Adipose tissue (tissue), 3 donors: ENCODE data around the gene SLC2A1. TPM values are rescaled to one million over a fixed set of nuclear protein-coding genes. Genes with fewer than 3 reads are reported as not detected.

Source experiments
- H3K27ac ChIP-seq: one replicate; pipeline ENCODE4 v1.5.1; 2013; ENCODE audit warnings: low read depth, low read length
- WGBS, 3 donors: extraction: QIAGEN DNeasy Blood & Tissue Kit; methylation state at CpG; one replicate each; pipeline ENCODE4 v1.1.7; 2013; 5-methylcytosine and 5-hydroxymethylcytosine counted together
- polyA plus RNA-seq, 3 donors: library from polyadenylated mRNA; stranded (reverse); fragments of 200-250 nt; gene quantifications; one replicate each; pipeline ENCODE4 v1.2.3, GENCODE V29; 2013
- donor health status: healthy with polysubstance abuse.
- donor health status: Bipolar disorder and iron deficiency.
- donor health status: healthy.

SLC2A1 gene
- polyA plus RNA-seq, 3 donors = 4.4 to 25.4 (median 6.6) TPM

DNA sequence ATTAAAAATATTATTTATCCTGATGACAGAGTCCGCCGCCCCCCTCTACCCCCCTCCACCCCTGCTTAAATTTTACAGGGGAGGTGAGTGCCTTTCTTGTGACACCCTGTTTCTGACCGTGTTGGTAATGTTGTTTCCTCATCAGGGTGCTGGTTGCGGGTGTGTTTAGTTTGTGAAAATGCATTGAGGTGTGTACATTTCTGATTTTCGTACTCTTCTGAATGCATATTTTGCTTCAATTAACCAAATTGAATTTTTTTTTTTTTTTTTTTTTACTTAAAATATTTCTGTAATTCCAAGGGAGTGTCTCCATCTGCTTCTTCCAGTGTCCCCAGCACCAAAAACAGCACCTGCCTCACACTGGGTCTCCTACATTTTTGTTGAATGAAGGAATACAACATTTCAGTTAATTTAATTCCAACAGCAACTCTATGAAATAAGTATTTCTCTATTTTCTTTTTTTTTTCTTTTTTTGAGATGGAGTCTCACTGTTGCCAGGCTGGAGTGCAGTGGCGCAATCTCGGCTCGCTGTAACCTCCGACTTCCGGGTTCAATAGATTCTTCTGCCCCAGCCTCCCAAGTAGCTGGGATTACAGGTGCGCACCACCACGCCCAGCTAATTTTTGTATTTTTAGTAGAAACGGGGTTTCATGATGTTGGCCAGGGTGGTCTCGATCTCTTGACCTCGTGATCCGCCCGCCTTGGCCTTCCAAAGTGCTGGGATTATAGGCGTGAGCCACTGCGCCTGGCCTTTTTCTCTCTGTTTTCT lies 5.6 kb upstream of the SLC2A1 start:
- no peak overlapping the region for H3K27ac ChIP-seq
- WGBS, 3 donors = 86 to 91% (median 90%) methylated on average over 19 of the region's 19 CpGs

DNA sequence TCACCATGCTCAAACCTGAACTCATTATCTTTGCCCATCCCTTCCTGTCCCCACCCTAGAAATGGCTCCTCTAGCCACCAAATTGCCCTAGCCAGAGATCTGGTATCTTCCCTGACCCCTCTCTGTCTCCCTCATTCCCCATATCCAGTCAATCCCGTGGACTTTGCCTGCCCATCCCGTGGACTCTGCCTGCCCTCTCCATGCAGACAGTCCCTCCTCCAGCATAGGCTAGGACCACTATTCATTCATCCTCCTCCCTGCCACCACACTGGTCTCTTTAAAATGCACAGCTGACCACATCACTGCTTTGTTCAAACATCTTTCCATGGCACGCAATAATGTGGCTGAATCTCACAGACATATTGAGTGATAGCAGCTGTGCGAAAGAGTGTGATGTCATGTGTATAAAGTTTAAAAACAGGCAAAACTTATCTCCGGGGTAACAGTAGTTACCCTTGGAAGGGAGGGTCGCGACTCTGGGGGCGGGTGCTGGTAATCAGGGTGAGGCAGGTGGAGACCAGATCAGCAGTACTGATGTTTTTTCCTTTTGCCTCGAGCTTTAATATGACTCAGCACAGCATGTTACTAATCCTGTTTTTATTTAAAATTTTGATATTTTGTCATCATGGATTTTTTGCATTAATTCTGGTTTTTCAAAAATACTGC lies 4.8 kb upstream of the SLC2A1 start:
- 19 to 28% (median 20%) methylated on average over 9 of the region's 9 CpGs for WGBS, 3 donors
- no peak overlapping the region for H3K27ac ChIP-seq

DNA sequence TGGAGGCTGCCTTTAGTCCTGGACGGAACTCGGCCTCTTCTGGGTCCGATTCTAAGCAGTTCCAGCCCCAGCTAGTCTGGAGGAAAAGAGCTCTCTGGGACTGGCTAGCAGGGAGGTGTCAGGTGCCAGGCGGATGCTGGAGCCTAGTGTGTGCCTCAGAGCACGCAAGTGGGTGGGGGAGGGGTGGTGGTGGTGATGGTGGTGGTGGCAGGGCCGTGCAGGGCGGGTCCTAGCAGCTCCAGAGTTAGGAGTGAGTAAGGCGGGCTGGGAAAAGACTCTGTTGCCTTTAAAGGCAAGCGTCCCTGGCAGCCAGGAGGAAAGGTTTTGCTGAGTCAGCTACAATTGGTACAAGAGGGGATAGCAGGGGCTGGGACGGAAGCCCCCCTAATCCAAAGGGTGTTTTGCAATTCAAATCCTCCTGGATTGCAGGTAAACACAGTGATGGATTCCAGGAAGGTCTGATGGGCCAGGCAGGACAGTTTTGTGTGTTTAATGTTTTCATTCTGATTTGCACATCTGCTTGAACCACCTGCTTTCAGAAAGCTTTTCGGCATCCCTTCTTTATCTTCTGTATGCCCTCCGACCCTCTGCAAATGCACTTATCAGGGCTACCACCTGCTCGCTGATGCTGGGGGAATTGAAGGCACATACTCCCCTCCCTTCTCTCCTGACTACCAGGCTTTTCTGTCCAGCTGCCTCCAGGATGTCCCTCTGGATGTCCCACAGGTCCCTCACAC lies 4.1 kb upstream of the SLC2A1 start:
- no peak overlapping the region for H3K27ac ChIP-seq
- 39 to 45% (median 44%) methylated on average over 13 of the region's 13 CpGs for WGBS, 3 donors

DNA sequence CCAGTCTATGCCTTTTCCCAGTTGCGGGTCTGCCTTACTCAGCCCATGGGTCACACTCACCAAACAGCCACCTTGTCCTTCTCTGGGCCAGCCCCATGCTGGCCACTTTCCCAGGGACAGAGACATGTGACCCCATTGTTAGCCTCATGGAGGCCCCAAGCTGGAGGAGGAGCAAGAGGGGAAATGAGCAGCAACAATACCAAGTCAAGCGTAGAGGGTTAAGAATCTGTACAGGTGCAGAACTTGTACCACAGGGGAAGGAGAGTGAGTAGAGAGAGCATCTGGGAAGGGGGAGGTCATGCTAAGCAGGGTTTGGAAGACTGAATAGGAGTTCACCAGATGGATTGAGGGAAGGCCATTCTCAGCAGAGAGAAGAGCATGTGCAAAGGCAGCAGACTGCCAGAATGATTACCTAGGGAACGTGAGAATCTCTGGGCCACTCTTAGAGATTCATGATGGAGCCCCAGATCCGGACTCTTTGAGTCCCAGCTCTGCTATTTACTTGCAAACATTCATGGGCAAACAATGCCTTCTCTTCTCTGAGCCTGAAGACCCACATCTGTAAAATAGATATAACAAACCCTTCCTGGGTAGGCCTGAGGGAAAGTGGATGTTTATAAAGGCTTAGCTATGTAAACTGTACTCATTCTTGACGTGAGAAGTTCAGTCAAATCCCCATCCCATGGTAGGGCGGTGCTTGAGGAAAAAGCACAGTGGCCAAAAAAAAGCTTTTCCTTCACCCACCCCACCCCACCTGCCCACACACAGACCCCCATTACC lies 2.8 kb upstream of the SLC2A1 start:
- 83 to 86% (median 84%) methylated on average over 6 of the region's 6 CpGs for WGBS, 3 donors
- H3K27ac ChIP-seq = no peak overlapping the region

DNA sequence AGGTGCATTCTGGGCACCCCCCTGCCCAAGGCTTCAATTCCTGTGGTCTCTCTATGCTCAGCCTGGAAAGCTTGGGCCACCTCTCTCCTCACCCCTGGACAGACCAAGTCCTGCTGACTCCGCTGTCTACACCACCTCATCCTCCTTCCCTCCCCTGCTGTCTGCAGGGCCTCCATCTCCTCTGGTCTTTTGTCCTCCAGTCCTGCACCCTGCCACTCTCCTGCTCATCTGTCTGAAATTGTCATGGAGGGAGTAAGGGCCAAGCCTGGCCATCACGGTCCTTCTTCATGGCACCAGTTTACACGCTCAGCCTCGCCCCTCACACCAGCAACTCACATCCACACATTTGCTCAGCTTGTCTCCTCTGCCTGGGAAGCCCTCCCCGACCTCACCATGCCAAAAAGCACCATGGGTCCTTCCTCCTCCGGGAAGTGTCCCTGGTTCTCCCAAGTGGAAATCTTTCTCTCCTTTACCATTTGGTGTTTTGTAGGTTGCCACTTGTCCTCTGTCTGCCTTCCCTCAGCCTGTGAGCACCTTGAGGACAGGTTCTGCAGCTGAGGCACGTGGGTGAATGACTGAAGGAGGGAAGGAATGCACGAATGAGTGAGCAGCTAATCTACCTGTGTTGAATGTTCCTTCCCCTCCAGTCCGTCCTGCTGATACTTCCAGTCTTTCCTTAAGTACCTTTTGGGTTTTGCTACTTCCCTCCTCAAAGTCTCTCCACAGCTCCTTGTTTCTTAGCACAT lies 2.1 kb upstream of the SLC2A1 start:
- H3K27ac ChIP-seq = no peak overlapping the region

DNA sequence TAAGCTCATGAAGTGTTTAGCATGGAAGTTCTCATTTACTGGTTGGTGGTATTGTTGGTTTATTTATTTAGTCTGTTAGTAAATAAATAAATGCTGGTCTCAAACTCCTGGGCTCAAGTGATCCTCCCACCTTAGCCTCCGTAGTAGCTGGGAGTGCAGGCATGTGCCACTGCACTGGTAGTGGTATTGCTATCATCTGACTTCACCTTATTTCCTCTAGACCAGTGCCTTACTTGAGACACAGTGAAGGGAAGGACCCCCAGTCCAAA lies 1.4 kb upstream of the SLC2A1 start:
- no peak overlapping the region for H3K27ac ChIP-seq
- WGBS, 3 donors = 89 to 93% (median 93%) methylated on average over 1 of the region's 1 CpG

More for the DNA sequence above, 2.1 kb upstream of the SLC2A1 start:
- WGBS, 3 donors = 85 to 93% (median 90%) methylated on average over 9 of the region's 9 CpGs

DNA sequence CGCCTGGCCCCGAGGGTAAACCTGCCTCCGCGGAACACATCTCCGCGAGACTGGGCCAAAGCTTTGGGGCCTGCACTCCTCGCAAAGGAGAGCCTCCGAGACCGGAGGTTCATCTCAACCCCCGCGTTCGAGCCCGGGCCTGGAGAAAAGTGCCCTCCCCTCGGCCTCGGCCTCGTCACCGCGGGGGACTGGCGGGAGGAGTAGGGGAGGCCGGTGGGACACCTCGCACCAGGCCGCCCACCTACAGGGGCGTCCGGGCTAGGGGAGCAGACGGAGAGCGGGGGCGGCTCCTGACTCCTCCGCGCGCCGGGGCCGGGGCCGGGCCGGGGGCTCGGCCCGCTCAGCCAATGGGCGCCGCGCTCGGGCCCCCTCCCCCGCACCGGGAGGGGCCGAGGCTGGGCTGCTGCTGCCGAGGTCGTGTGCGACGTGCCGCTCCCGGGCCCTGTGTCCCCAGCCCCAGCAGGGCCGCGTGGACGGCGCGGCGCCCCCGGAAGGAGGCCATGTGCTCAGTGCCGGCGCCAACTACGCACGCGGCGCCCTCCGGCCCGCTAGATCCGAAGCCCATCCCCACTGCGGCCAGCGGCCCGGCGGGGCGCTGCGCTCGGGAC lies 684 bp downstream of the SLC2A1 start:
- no peak overlapping the region for H3K27ac ChIP-seq
- 1% methylated on average over 35 to 72 of the region's 72 CpGs for WGBS, 3 donors

DNA sequence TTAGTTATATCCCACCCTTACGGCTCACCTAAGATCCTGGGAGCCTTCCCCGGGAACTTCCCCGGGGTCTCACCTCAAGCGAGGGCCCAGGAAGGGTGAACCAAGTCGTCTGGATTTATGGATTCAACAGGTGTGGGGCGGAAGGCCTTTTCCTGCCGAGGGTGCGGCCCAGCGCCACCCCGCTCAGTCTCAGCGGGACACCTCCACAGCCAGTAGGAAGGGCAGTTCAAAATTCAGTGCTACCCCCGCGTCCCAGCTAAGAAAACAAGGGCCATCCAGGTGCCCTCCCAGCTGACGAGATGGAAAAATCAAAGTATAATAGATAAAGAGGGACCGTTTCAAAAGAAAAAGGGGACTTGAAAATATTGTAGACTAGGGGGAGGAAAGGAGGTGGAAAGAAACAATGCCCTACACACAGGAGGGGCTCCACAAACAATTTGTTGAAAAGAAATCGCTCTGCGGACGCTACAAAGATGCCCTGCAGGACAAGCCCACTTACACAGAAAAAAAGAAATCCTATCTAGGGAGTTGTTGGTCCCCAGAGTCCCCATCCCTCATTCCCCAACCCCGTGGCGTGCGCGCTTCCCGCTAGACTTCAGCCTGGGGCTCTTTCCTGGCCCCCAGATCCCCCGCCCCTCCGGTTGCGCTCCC lies 1.3 kb downstream of the SLC2A1 start:
- WGBS, 3 donors = 57 to 61% (median 58%) methylated on average over 26 of the region's 26 CpGs

DNA sequence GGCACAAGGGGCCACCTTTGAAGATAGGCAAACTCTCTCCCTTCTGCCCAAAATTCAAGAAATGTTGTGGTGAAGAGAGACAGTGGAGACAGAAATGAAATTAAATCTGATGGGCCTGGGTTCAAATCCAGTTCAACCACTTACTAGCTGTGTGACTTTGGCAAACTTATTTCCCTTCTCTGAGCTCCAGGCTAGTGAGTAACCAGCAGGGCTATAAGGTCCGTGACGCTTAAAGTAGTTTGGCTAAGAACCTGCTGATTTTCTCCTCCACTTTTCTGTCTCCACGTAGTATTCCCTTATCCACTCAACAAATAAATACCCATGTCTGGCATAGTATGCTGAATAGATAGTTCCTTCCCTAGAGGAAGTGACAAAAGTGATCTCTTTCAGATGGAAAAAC lies 1.9 kb downstream of the SLC2A1 start:
- no peak overlapping the region for H3K27ac ChIP-seq
- WGBS, 3 donors = 83 to 94% (median 90%) methylated on average over 3 of the region's 3 CpGs

More for the DNA sequence above, 1.3 kb downstream of the SLC2A1 start:
- H3K27ac ChIP-seq = no peak overlapping the region

DNA sequence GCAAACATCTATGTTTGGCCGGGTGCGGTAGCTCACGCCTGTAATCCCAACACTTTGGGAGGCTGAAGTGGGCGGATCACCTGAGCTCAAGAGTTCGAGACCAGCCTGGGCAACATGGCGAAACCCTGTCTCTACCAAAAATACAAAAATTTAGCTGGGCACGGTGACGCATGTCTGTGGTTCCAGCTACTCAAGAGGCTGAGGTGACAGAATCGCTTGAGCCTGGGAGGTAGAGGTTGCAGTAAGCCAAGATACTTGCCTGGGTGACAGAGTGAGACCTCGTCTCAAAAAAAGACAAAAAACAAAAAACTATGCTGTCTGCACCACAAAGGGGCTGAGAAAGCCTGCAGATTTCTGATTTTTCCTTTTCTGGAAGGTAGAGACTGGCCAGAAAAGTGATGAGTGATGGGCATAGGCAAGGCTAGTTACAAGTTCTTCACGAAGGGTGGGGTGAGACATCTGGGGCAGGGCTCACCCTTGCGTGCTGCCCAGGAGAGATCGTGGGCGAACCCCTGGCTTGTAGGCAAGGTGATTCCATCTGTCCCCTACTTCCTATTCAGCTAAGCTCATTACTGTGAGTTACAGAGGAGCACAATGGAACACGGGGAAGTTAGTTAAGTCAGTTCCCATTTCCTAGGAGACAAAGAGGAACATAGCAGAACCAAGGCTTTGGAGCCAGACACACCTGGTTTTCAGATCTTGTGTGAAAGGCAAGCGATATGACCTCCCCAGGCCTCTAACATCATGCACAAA lies 3.2 kb downstream of the SLC2A1 start:
- WGBS, 3 donors = 84 to 92% (median 85%) methylated on average over 16 of the region's 16 CpGs
- no peak overlapping the region for H3K27ac ChIP-seq

DNA sequence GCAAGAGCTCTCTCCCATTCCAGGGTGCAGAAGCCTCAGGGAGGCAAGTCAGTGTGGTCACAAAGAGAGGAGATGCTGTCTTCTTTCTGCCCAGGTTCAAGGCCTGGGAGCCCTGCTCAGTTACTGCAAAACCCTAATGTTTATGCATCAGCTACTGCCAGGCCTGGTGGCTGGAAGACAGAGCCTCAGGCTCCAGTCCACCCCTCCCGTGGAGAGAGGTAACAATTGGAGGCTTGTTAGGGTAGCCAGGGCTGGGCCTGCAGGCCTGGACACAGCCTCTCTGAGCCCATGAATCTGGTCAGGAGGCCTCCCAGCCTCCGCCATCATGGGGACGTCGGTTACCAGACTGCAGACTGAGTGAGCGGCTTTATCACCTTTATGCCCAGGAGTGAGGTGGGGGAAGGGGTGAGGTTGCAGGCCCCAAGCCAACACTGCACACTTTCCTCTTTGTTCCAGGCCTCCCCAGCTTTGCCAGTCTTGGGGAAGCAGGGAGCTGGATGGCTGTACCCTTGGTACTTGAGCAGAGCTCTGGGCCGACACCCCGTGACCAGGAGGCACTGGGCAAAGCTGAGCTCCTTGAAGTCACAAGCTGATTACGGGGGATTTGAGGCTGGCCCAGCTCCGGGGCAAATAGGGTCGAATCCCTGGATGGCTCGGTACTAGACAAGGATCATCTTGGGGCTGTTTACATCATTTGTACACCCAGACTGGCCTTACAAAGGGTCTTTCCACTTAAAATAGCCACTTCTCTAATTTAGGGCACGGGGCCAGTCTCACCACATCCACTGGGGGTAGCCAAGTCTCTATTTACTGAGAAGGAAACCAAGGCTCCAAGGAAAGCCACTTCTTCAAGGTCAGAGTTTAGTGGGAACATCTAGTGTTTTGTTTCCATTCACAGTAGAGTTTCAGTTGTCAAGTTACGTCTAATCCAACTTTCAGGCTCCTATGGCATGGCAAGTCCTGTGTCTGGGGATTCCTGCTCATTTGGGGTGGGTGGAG lies 5.2 kb downstream of the SLC2A1 start:
- 85 to 92% (median 91%) methylated on average over 13 of the region's 13 CpGs for WGBS, 3 donors
- H3K27ac ChIP-seq = no peak overlapping the region

DNA sequence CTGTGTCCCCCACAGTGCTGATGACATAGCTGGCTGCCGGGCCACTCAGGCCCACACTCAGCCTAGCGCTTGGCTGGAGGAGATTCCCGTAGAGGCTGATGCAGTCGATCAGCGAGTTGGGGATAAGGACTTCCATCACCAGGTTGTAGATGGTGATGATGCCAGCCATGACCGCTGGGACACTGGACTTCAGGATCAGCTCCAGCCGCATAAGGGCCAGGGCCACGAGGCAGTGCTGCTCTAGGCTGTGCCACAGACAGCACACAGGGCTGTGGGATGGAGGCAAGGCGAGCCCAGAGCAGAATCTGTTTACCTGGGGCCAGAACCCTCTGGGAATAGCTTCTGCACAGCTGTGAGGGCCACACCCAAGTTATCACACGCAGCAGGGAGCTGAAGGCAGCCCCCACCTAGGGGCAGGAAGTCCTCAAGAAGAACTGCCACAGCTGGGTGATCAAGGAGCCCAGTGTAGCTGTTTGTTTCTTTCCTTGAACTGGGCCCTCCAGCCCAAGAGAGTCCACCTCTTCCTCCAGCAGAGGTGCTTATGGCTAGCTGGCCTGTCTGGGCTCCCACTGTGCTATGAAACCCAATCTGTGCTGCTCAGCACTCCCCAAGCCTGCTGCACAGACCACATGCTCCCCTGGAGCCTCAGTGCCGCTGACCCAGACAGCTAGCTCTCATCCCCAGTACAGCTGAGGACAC lies 6.2 kb downstream of the SLC2A1 start:
- no peak overlapping the region for H3K27ac ChIP-seq
- 87 to 91% (median 91%) methylated on average over 11 of the region's 11 CpGs for WGBS, 3 donors

DNA sequence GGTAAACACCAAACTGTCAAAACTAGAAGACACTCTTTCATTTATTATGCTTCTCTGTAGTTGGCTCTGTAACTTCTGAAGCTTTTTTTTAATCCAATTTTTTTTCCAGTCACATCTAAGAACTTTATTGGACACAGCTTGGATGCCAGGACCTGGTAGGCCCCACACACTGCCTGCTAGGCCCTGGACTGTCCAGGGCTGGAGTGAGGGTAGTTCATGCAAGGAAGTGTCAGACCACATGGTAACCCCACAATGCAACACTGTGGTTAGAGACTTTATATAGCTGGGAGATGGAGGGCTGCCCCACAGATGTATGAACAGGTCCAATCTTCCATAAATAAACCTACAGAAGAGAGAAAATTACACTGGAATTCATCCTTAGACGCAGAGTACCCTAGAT lies 7.1 kb downstream of the SLC2A1 start:
- WGBS, 3 donors = 90 to 95% (median 91%) methylated on average over 1 of the region's 1 CpG

DNA sequence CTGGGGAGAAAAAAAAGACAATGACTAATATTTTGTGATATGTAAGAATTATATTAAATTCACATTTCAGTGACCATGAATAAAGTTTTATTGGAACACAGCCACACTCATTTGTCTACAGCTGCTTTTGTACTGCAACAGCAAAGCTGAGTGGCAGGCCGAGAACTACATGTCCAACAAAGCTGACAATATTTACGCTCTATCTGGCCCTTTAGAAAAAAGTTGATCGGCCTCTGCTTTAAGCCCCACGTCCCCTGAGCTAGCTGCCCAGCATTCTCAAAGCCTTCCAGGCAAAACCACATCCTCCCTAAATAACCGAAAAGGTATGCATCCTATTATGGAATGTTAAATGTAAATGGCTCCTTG lies 8.6 kb downstream of the SLC2A1 start:
- H3K27ac ChIP-seq = no peak overlapping the region
- 69 to 84% (median 84%) methylated on average over 5 of the region's 5 CpGs for WGBS, 3 donors

More for the DNA sequence above, 7.1 kb downstream of the SLC2A1 start:
- no peak overlapping the region for H3K27ac ChIP-seq
